Measurements from ENCODE around the gene ARL2.

ARL2 gene

DNA sequence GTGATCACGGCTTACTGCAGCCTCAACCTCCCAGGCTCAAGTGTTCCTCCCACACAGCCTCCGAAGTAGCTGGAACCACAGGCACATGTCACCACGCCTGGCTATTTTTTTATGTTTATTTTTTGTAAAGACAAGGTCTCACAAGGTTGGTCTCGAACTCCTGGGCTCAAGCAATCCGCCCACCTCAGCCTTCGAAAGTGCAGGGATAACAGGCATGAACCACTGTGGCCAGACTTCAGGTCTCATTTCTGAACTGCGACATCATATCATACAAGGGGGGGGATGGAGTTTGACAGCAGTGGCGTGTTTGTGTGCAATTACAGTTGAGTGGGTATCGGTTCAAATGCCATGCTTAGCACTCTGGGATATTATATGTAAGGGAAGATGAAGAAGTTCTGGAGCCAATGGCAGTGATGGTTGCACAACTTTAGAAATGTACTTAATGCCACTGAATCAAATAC is 37.5 kb downstream of the ARL2 start:
- no CpG with 5 or more reads among the region's 9 CpGs for WGBS (ENCODE audit: extremely low coverage, insufficient coverage, low lambda C conversion rate)
- H3K23ac ChIP-seq (ENCODE audit: low read length): no peak overlapping the region
- H4K5ac ChIP-seq (ENCODE audit: low read length): no peak overlapping the region
- no peak for DNase-seq
- no peak overlapping the region for H4K8ac ChIP-seq (ENCODE audit: low read depth, low read length)
- H2AK5ac ChIP-seq (ENCODE audit: low read length): no peak overlapping the region
- H3K4me1 ChIP-seq (ENCODE audit: control insufficient read depth, low read depth, low read length): peaks cover 5% of the 10 kb centered on the region
- H3K9ac ChIP-seq (ENCODE audit: low read length): no peak overlapping the region
- H2BK15ac ChIP-seq (replicated peaks; ENCODE audit: low read depth): no peak overlapping the region
- no peak overlapping the region for H2BK120ac ChIP-seq (ENCODE audit: low read depth, low read length)
- no peak overlapping the region for H3K4ac ChIP-seq (ENCODE audit: low read depth, low read length)
- no peaks in the 10 kb centered on the region for H3K79me2 ChIP-seq (ENCODE audit: control insufficient read depth, insufficient read depth, low read length)
- no peak overlapping the region for H3K18ac ChIP-seq (ENCODE audit: low read length)
- no peak overlapping the region for H3K56ac ChIP-seq (ENCODE audit: low read length)
- no peaks in the 10 kb centered on the region for H3K79me1 ChIP-seq (ENCODE audit: low read length)
- H3K36me3 ChIP-seq (ENCODE audit: control insufficient read depth, insufficient read depth, low read length): no peaks in the 10 kb centered on the region
- no peak overlapping the region for H3K4me2 ChIP-seq (ENCODE audit: low read length)
- H2BK5ac ChIP-seq (ENCODE audit: low read length): no peak overlapping the region
- H3K27me3 ChIP-seq (ENCODE audit: insufficient read depth, low read length, poor library complexity): no peaks in the 10 kb centered on the region
- H3K27ac ChIP-seq (ENCODE audit: low read depth, low read length): no peak overlapping the region
- no peak overlapping the region for H3K4me3 ChIP-seq (ENCODE audit: low read length)

DNA sequence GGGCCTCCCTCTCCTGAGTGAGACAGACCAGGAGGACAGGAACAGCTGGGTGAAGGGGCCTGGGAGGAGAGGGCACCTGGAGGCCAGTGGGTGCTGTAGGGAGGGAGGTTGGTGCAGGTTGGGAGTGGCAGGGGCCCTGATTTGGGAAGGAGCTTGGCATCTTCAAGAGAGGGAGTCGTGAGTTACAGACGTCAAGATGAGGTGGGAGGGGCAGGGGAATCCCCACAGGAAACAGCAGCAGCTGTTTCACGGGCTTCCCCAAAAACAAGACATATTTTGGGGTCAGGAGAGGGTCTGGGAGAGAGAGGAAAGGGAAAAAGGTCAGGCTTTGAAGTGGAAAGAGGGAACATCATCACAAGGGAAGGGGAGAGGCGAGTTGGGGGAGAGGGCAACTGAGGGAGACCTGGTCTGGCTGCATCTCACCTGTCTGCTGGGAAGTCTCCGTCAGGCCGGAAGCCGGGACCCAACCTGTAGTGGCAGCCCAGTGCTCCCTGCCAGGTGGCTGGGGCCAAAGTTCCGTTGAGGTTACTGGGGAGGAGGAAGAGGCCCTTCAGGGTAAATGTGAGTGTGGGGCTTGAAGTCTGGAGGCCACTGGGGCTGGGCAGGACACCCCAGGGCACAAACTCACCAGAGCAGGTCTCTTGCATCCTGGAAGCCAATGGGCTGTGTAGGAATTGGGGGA is 40.0 kb downstream of the ARL2 start:
- H2BK15ac ChIP-seq (replicated peaks; ENCODE audit: low read depth): no peak overlapping the region
- no peak overlapping the region for H3K56ac ChIP-seq (ENCODE audit: low read length)
- no peak overlapping the region for H3K4ac ChIP-seq (ENCODE audit: low read depth, low read length)
- H2BK120ac ChIP-seq (ENCODE audit: low read depth, low read length): no peak overlapping the region
- no peaks in the 10 kb centered on the region for H3K79me1 ChIP-seq (ENCODE audit: low read length)
- H3K9ac ChIP-seq (ENCODE audit: low read length): no peak overlapping the region
- no peak overlapping the region for H4K5ac ChIP-seq (ENCODE audit: low read length)
- no peak for DNase-seq
- no peaks in the 10 kb centered on the region for H3K36me3 ChIP-seq (ENCODE audit: control insufficient read depth, insufficient read depth, low read length)
- WGBS (ENCODE audit: extremely low coverage, insufficient coverage, low lambda C conversion rate): no CpG with 5 or more reads among the region's 8 CpGs
- no peaks in the 10 kb centered on the region for H3K4me1 ChIP-seq (ENCODE audit: control insufficient read depth, low read depth, low read length)
- H3K27me3 ChIP-seq (ENCODE audit: insufficient read depth, low read length, poor library complexity): no peaks in the 10 kb centered on the region
- no peak overlapping the region for H3K4me2 ChIP-seq (ENCODE audit: low read length)
- no peak overlapping the region for H3K4me3 ChIP-seq (ENCODE audit: low read length)
- no peak overlapping the region for H3K27ac ChIP-seq (ENCODE audit: low read depth, low read length)
- H3K18ac ChIP-seq (ENCODE audit: low read length): no peak overlapping the region
- H2BK5ac ChIP-seq (ENCODE audit: low read length): no peak overlapping the region
- H2AK5ac ChIP-seq (ENCODE audit: low read length): no peak overlapping the region
- no peaks in the 10 kb centered on the region for H3K79me2 ChIP-seq (ENCODE audit: control insufficient read depth, insufficient read depth, low read length)
- no peak overlapping the region for H3K23ac ChIP-seq (ENCODE audit: low read length)
- no peak overlapping the region for H4K8ac ChIP-seq (ENCODE audit: low read depth, low read length)

DNA sequence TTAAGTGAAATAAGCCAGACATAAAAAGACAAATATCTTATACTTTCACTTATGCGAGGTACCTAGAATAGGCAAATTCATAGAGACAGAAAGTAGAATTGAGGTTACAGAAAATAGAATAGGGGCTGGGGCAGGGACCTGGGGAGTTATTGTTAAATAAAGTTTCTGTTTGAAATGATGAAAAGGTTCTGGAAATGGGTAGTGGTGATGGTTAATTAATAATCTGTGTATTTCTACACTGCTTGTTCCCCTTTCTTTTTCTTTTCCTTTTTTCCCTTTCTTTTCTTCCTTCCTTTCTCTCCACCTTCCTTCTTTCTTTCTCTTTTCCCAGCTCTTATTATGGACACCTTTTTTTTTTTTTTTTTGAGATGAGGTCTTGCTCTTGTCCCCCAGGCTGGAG is 41.6 kb downstream of the ARL2 start:
- H3K27me3 ChIP-seq (ENCODE audit: insufficient read depth, low read length, poor library complexity): no peaks in the 10 kb centered on the region
- no peak overlapping the region for H3K27ac ChIP-seq (ENCODE audit: low read depth, low read length)
- H3K23ac ChIP-seq (ENCODE audit: low read length): no peak overlapping the region
- H3K18ac ChIP-seq (ENCODE audit: low read length): no peak overlapping the region
- no peak overlapping the region for H3K4me3 ChIP-seq (ENCODE audit: low read length)
- H4K5ac ChIP-seq (ENCODE audit: low read length): no peak overlapping the region
- no peak overlapping the region for H3K4me2 ChIP-seq (ENCODE audit: low read length)
- no CpG with 5 or more reads among the region's 1 CpG for WGBS (ENCODE audit: extremely low coverage, insufficient coverage, low lambda C conversion rate)
- H3K36me3 ChIP-seq (ENCODE audit: control insufficient read depth, insufficient read depth, low read length): no peaks in the 10 kb centered on the region
- no peaks in the 10 kb centered on the region for H3K79me1 ChIP-seq (ENCODE audit: low read length)
- H2AK5ac ChIP-seq (ENCODE audit: low read length): no peak overlapping the region
- no peaks in the 10 kb centered on the region for H3K79me2 ChIP-seq (ENCODE audit: control insufficient read depth, insufficient read depth, low read length)
- H2BK15ac ChIP-seq (replicated peaks; ENCODE audit: low read depth): no peak overlapping the region
- no peak overlapping the region for H4K8ac ChIP-seq (ENCODE audit: low read depth, low read length)
- DNase-seq: no peak
- H2BK5ac ChIP-seq (ENCODE audit: low read length): no peak overlapping the region
- H3K4ac ChIP-seq (ENCODE audit: low read depth, low read length): no peak overlapping the region
- no peaks in the 10 kb centered on the region for H3K4me1 ChIP-seq (ENCODE audit: control insufficient read depth, low read depth, low read length)
- H3K9ac ChIP-seq (ENCODE audit: low read length): no peak overlapping the region
- H2BK120ac ChIP-seq (ENCODE audit: low read depth, low read length): no peak overlapping the region
- no peak overlapping the region for H3K56ac ChIP-seq (ENCODE audit: low read length)

- H2BK15ac ChIP-seq (replicated peaks; ENCODE audit: low read depth): no peak overlapping the region
- no peak overlapping the region for H3K23ac ChIP-seq (ENCODE audit: low read length)
- no peak overlapping the region for H3K4me2 ChIP-seq (ENCODE audit: low read length)
- H3K4ac ChIP-seq (ENCODE audit: low read depth, low read length): no peak overlapping the region
- H3K4me1 ChIP-seq (ENCODE audit: control insufficient read depth, low read depth, low read length): no peaks in the 10 kb centered on the region
- WGBS (ENCODE audit: extremely low coverage, insufficient coverage, low lambda C conversion rate): no CpG with 5 or more reads among the region's 6 CpGs
- no peak overlapping the region for H3K56ac ChIP-seq (ENCODE audit: low read length)
- no peak overlapping the region for H2BK120ac ChIP-seq (ENCODE audit: low read depth, low read length)
- no peak overlapping the region for H2BK5ac ChIP-seq (ENCODE audit: low read length)
- no peak overlapping the region for H4K5ac ChIP-seq (ENCODE audit: low read length)
- no peak overlapping the region for H2AK5ac ChIP-seq (ENCODE audit: low read length)
- no peak overlapping the region for H3K4me3 ChIP-seq (ENCODE audit: low read length)
- no peaks in the 10 kb centered on the region for H3K79me1 ChIP-seq (ENCODE audit: low read length)
- no peak overlapping the region for H3K27ac ChIP-seq (ENCODE audit: low read depth, low read length)
- no peaks in the 10 kb centered on the region for H3K79me2 ChIP-seq (ENCODE audit: control insufficient read depth, insufficient read depth, low read length)
- DNase-seq: no peak
- no peak overlapping the region for H3K9ac ChIP-seq (ENCODE audit: low read length)
- no peaks in the 10 kb centered on the region for H3K27me3 ChIP-seq (ENCODE audit: insufficient read depth, low read length, poor library complexity)
- H3K36me3 ChIP-seq (ENCODE audit: control insufficient read depth, insufficient read depth, low read length): no peaks in the 10 kb centered on the region
- no peak overlapping the region for H4K8ac ChIP-seq (ENCODE audit: low read depth, low read length)
- no peak overlapping the region for H3K18ac ChIP-seq (ENCODE audit: low read length)
Measured at GRCh38 chr11:65056999-65057398, 43.0 kb downstream of the ARL2 start.

DNA sequence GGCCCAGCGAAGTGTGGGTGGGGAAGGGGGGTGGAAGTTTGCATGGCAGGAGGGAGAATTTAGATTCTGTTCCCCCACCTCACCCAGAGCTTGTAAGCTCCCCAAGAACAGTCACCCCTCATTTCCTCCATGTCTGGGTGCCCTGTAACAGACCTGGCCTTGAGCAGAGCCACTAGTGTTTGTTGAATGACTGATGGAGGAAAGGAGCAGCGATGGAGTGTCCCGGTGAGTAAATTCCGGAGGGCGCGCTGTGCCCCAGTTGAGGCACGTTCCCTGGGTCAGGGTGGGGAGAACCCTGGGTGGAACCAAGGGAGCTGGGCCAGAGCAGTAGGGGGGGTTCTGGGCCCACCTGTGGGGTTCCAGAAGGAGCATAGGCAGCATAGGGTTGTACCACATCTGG is 43.6 kb downstream of the ARL2 start:
- H3K79me1 ChIP-seq (ENCODE audit: low read length): no peaks in the 10 kb centered on the region
- no peaks in the 10 kb centered on the region for H3K36me3 ChIP-seq (ENCODE audit: control insufficient read depth, insufficient read depth, low read length)
- no peak overlapping the region for H2AK5ac ChIP-seq (ENCODE audit: low read length)
- H3K4ac ChIP-seq (ENCODE audit: low read depth, low read length): no peak overlapping the region
- no peaks in the 10 kb centered on the region for H3K4me1 ChIP-seq (ENCODE audit: control insufficient read depth, low read depth, low read length)
- no peak for DNase-seq
- H2BK15ac ChIP-seq (replicated peaks; ENCODE audit: low read depth): no peak overlapping the region
- H3K4me2 ChIP-seq (ENCODE audit: low read length): no peak overlapping the region
- no peak overlapping the region for H3K27ac ChIP-seq (ENCODE audit: low read depth, low read length)
- H3K27me3 ChIP-seq (ENCODE audit: insufficient read depth, low read length, poor library complexity): no peaks in the 10 kb centered on the region
- no peak overlapping the region for H3K4me3 ChIP-seq (ENCODE audit: low read length)
- H3K9ac ChIP-seq (ENCODE audit: low read length): no peak overlapping the region
- no peak overlapping the region for H4K5ac ChIP-seq (ENCODE audit: low read length)
- no peaks in the 10 kb centered on the region for H3K79me2 ChIP-seq (ENCODE audit: control insufficient read depth, insufficient read depth, low read length)
- no peak overlapping the region for H2BK5ac ChIP-seq (ENCODE audit: low read length)
- no peak overlapping the region for H3K18ac ChIP-seq (ENCODE audit: low read length)
- no peak overlapping the region for H2BK120ac ChIP-seq (ENCODE audit: low read depth, low read length)
- WGBS (ENCODE audit: extremely low coverage, insufficient coverage, low lambda C conversion rate): no CpG with 5 or more reads among the region's 7 CpGs
- no peak overlapping the region for H3K56ac ChIP-seq (ENCODE audit: low read length)
- no peak overlapping the region for H3K23ac ChIP-seq (ENCODE audit: low read length)
- no peak overlapping the region for H4K8ac ChIP-seq (ENCODE audit: low read depth, low read length)

DNA sequence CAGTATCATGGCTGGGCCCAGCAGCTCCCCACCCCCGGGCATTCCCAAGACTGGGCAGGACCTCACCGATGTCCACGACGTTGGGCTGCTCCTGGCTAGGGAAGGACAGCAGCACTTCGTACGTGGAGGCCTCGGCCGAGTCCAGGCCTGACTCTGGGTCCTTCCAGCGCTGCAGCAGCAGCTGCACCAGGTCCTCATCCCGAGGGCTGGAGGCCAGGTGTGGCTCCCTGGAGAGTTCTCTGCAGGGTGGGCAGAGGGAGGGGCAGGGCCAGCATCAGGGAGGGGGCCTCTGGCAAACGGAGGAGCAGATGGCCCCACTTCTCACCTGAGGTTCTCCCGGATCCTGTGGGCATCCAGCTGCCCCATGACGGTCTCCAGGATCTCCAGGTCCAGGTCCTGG is 44.1 kb downstream of the ARL2 start:
- no CpG with 5 or more reads among the region's 13 CpGs for WGBS (ENCODE audit: extremely low coverage, insufficient coverage, low lambda C conversion rate)
- H3K9ac ChIP-seq (ENCODE audit: low read length): no peak overlapping the region

More for the DNA sequence above, 44.1 kb downstream of the ARL2 start:
- H2BK15ac ChIP-seq (replicated peaks; ENCODE audit: low read depth): no peak overlapping the region
- H4K5ac ChIP-seq (ENCODE audit: low read length): no peak overlapping the region
- no peaks in the 10 kb centered on the region for H3K4me1 ChIP-seq (ENCODE audit: control insufficient read depth, low read depth, low read length)
- no peak overlapping the region for H3K18ac ChIP-seq (ENCODE audit: low read length)
- H3K79me1 ChIP-seq (ENCODE audit: low read length): no peaks in the 10 kb centered on the region
- H3K4me2 ChIP-seq (ENCODE audit: low read length): no peak overlapping the region
- no peak overlapping the region for H2BK5ac ChIP-seq (ENCODE audit: low read length)
- DNase-seq: no peak
- no peak overlapping the region for H3K23ac ChIP-seq (ENCODE audit: low read length)
- H2AK5ac ChIP-seq (ENCODE audit: low read length): no peak overlapping the region
- no peak overlapping the region for H3K56ac ChIP-seq (ENCODE audit: low read length)
- H2BK120ac ChIP-seq (ENCODE audit: low read depth, low read length): no peak overlapping the region
- H4K8ac ChIP-seq (ENCODE audit: low read depth, low read length): no peak overlapping the region
- no peak overlapping the region for H3K27ac ChIP-seq (ENCODE audit: low read depth, low read length)
- H3K79me2 ChIP-seq (ENCODE audit: control insufficient read depth, insufficient read depth, low read length): no peaks in the 10 kb centered on the region
- H3K4me3 ChIP-seq (ENCODE audit: low read length): no peak overlapping the region
- H3K4ac ChIP-seq (ENCODE audit: low read depth, low read length): no peak overlapping the region
- H3K36me3 ChIP-seq (ENCODE audit: control insufficient read depth, insufficient read depth, low read length): no peaks in the 10 kb centered on the region
- H3K27me3 ChIP-seq (ENCODE audit: insufficient read depth, low read length, poor library complexity): no peaks in the 10 kb centered on the region

Measured in mesendoderm (in vitro differentiated cells).